ENCODE measurements around the gene USP40. TPM values are rescaled to one million over a fixed set of nuclear protein-coding genes. Genes with fewer than 3 reads are reported as not detected.

Gene USP40
- total RNA-seq, 4 donors from 2014 or later, result 18.7 to 32.8 (median 23.0) TPM

DNA sequence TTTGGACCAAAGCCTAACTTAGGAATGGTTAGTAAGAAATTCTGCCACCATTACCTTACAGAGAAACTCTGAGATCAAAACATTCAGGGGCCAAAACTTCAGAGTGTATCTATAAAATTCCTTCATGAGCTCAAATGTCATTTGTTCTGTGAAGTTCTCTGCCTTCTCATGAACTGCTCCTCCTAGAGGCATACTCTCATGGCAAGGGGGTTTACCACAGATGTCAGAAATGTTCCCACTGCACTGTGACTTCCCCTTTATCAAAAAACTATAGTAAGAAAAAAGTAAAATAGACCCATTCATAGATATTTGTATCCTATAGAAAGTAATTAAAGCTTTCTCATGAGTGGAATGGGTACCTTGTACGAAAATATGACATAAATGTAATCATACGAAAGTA, 68.5 kb downstream of the USP40 start:
- WGBS, 2 donors, result 96 to 98% methylated on average over 2 of the region's 2 CpGs
- H3K36me3 ChIP-seq, result peaks cover 0 to 76% (median 1%) of the 10 kb centered on the region in 3 donors
- no peak overlapping the region for H3K4me3 ChIP-seq
- TF ChIP-seq, protein P1, sequence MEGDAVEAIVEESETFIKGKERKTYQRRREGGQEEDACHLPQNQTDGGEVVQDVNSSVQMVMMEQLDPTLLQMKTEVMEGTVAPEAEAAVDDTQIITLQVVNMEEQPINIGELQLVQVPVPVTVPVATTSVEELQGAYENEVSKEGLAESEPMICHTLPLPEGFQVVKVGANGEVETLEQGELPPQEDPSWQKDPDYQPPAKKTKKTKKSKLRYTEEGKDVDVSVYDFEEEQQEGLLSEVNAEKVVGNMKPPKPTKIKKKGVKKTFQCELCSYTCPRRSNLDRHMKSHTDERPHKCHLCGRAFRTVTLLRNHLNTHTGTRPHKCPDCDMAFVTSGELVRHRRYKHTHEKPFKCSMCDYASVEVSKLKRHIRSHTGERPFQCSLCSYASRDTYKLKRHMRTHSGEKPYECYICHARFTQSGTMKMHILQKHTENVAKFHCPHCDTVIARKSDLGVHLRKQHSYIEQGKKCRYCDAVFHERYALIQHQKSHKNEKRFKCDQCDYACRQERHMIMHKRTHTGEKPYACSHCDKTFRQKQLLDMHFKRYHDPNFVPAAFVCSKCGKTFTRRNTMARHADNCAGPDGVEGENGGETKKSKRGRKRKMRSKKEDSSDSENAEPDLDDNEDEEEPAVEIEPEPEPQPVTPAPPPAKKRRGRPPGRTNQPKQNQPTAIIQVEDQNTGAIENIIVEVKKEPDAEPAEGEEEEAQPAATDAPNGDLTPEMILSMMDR (IDR thresholded peaks at IDR 0.05), result no peak
- no peak for TF ChIP-seq POLR2A (IDR thresholded peaks at IDR 0.05)
- H3K27me3 ChIP-seq, result no peaks in the 10 kb centered on the region
- no peak overlapping the region for H3K27ac ChIP-seq
- intact Hi-C loops (cut with DNase I), result no loop called here
- peaks cover 0 to 3% (median 0%) of the 10 kb centered on the region in 3 donors for H3K4me1 ChIP-seq
- peaks cover 0 to 8% (median 4%) of the 10 kb centered on the region in 3 donors for H3K9me3 ChIP-seq
- no peak for DNase-seq

DNA sequence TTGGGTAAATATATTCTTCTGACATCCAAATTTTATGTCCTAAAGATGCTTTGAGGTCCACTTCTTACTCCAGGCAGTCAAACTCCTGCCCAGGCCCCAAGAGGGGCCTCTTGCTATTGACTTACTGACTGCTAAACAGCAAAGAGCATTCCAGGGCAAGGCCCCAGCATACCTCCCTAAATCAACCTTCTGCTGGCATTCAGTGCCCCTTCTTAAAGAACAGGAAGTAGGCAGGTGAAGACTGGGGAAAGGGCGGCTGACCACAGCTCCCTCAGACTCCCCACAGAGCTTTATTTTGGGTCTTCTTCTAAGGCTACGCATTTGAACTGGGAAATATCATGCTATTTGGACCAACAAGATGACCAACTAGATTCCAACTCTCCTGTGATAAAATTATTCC, 68.9 kb downstream of the USP40 start:
- 69 to 100% methylated on average over 1 to 2 of the region's 2 CpGs for WGBS, 2 donors
- Histone ChIP-seq H3K27ac (no peak overlapping the region), H3K4me3 (no peak overlapping the region), H3K36me3 (peaks cover 0 to 75% (median 0%) of the 10 kb centered on the region in 3 donors), H3K27me3 (no peaks in the 10 kb centered on the region), H3K9me3 (peaks cover 0 to 4% (median 2%) of the 10 kb centered on the region in 3 donors), H3K4me1 (peaks cover 0 to 7% (median 0%) of the 10 kb centered on the region in 3 donors)
- TF ChIP-seq, protein P1 (IDR thresholded peaks at IDR 0.05), result no peak
- no peak for TF ChIP-seq POLR2A (IDR thresholded peaks at IDR 0.05)
- intact Hi-C loops (cut with DNase I), result no loop called here
- no peak for DNase-seq

DNA sequence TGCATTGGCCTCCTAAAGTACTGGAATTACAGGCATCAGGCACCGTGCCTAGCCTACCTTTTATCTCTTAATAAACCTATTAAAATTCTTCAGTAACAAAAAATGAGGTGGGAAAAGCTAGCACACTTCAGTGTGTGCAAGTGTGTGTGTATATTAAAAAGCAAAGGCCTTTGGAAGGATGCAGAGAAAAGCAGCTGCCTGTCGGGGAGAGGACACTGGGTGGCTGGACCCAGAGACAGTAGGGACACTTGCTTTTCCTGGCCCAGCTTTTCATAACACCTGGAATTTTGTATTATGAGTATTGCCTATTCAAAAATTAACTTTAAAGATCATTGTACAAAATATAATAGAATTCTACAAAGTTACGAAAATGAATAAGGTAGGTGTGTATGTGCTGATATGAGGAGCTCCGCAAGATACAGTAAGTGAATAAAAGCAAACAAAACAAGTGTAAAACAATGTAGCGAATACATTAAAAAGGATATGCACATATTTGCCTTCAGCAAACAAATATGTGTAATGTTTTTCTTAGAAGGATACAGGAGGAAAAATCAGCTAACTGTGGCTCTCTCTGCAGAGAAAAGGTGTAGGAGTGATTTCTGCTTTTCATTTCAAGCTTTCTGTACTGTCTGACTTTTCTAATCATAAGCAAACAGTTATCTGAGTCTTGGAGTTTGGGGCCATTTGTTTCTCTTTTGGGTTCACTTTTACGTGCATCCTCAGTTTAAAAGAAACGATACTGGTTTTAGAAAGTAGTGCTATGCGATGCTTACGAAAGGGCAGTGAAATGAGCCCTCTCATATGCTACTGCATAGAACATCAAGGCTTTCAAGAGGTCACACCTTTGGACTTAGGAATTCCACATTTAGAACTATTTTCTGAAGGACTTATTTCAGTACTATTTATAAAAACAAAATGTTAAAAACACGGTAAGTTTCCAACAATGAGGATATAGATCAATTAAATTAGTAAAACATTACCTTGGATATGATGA, 70.8 kb downstream of the USP40 start:
- Histone ChIP-seq H3K4me1 (peaks cover 3 to 26% (median 4%) of the 10 kb centered on the region in 3 donors), H3K9me3 (no peaks in the 10 kb centered on the region), H3K27me3 (no peaks in the 10 kb centered on the region), H3K27ac (no peak overlapping the region), H3K4me3 (no peak overlapping the region), H3K36me3 (peaks cover 0 to 64% (median 0%) of the 10 kb centered on the region in 3 donors)
- no peak for DNase-seq
- 85 to 92% methylated on average over 10 of the region's 10 CpGs for WGBS, 2 donors
- TF ChIP-seq POLR2A (IDR thresholded peaks at IDR 0.05), result no peak
- TF ChIP-seq, protein P1 (IDR thresholded peaks at IDR 0.05), result no peak
- intact Hi-C loops (cut with DNase I), result no loop called here

DNA sequence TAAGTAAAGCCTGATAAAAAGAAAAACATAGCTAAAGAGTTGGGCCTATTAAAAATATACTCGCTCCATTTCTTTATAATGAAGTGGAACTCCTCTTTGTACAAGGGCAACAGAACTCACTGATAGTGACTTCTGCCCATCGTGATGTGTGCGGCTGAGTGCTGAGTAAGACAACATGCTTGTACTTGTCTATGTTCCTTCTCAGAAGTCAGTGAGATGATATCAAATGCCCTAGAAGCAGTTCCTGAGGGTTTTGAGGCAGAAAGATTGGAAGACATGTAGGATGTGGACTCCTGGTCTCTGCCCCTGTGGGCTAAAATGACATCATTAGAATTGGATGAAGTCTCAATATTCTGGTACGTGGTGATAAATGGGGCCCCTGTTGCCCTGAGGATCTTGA, 73.8 kb downstream of the USP40 start:
- Histone ChIP-seq H3K27me3 (no peaks in the 10 kb centered on the region), H3K36me3 (peaks cover 0 to 41% (median 0%) of the 10 kb centered on the region in 3 donors), H3K9me3 (no peaks in the 10 kb centered on the region), H3K27ac (peak overlapping the region in 3 of 4 donors; percentile 49 to 80 (median 77)), H3K4me1 (peaks cover 15 to 57% (median 31%) of the 10 kb centered on the region in 3 donors), H3K4me3 (no peak overlapping the region)
- no peak for TF ChIP-seq POLR2A (IDR thresholded peaks at IDR 0.05)
- TF ChIP-seq, protein P1 (IDR thresholded peaks at IDR 0.05), result no peak
- 37 to 58% methylated on average over 4 of the region's 4 CpGs for WGBS, 2 donors
- no peak for DNase-seq
- intact Hi-C loops (cut with DNase I), result no loop called here

DNA sequence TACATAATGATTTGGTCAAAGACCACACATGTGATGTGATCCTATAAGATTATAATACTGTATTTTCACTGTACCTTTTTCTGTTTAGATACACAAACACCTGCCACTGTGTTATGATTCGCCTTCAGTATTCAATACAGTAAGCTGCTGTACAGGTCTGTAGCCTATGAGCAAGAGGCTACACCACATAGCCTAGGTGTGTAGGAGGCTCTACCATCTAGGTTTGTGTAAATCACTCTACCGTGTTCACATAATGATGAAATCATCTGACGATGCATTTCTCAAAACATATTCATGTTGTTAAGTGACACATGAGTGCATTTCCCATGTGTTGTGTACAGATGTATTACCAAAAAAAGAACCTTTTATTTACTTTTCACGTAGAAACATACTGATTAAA, 74.5 kb downstream of the USP40 start:
- H3K27me3 ChIP-seq, result no peaks in the 10 kb centered on the region
- H3K27ac ChIP-seq, result peak overlapping the region in 3 of 4 donors; percentile 68 to 80 (median 77)
- H3K4me1 ChIP-seq, result peaks cover 15 to 64% (median 37%) of the 10 kb centered on the region in 3 donors
- H3K36me3 ChIP-seq, result peaks cover 0 to 34% (median 0%) of the 10 kb centered on the region in 3 donors
- DNase-seq, result no peak
- intact Hi-C loops (cut with DNase I), result no loop called here
- 37 to 67% methylated on average over 4 of the region's 4 CpGs for WGBS, 2 donors
- TF ChIP-seq POLR2A (IDR thresholded peaks at IDR 0.05), result no peak
- TF ChIP-seq, protein P1 (IDR thresholded peaks at IDR 0.05), result no peak
- H3K9me3 ChIP-seq, result no peaks in the 10 kb centered on the region
- H3K4me3 ChIP-seq, result no peak overlapping the region
